Osteocyte (in vitro differentiated cells): ENCODE results near the gene ZNF334. TPM values are rescaled to one million over a fixed set of nuclear protein-coding genes. Genes with fewer than 3 reads are reported as not detected.

Source experiments
- DNase-seq: peaks from one replicate; pipeline ENCODE4 v3.0.0; 2021; ENCODE audit warnings: mixed read lengths; ENCODE audit not compliant: unreplicated experiment; ENCODE audit errors: extremely low spot score
- H3K27ac Mint-ChIP-seq: one replicate; pipeline ENCODE4 v1.8.0; 2021; ENCODE audit warnings: mild to moderate bottlenecking, mixed read lengths; ENCODE audit not compliant: unreplicated experiment
- H3K27me3 Mint-ChIP-seq: one replicate; pipeline ENCODE4 v1.8.0; 2021; ENCODE audit warnings: mixed read lengths; ENCODE audit not compliant: unreplicated experiment
- H3K36me3 Mint-ChIP-seq: one replicate; pipeline ENCODE4 v1.8.0; 2021; ENCODE audit warnings: mixed read lengths; ENCODE audit not compliant: unreplicated experiment
- H3K4me1 Mint-ChIP-seq: one replicate; pipeline ENCODE4 v1.8.0; 2021; ENCODE audit warnings: mixed read lengths; ENCODE audit not compliant: unreplicated experiment
- H3K4me3 Mint-ChIP-seq: one replicate; pipeline ENCODE4 v1.8.0; 2021; ENCODE audit warnings: mild to moderate bottlenecking, moderate library complexity, mixed read lengths; ENCODE audit not compliant: unreplicated experiment
- H3K9me3 Mint-ChIP-seq: one replicate; pipeline ENCODE4 v1.8.0; 2021; ENCODE audit warnings: mixed read lengths; ENCODE audit not compliant: unreplicated experiment
- CTCF ChIP-seq: fragments of 200-600 bp; sonication (generic); IDR thresholded peaks from 2 replicates; pipeline ENCODE4 v1.5.0; 2021; ENCODE audit warnings: antibody characterized with exemption, mild to moderate bottlenecking, moderate library complexity
- total RNA-seq: library from RNA; stranded (reverse); gene quantifications from 2 replicates; pipeline ENCODE4 v1.2.1, GENCODE V29; 2021

ZNF334 gene
- total RNA-seq, 1 donor from 2014 or later = 3.7 TPM

GRCh38 chr20:46541229-46541935, 28.0 kb upstream of the ZNF334 start:
- Mint-ChIP-seq H3K4me1 (no peaks in the 10 kb centered on the region), H3K9me3 (no peaks in the 10 kb centered on the region), H3K36me3 (no peaks in the 10 kb centered on the region), H3K27ac (no peak overlapping the region), H3K4me3 (no peak overlapping the region), H3K27me3 (no peaks in the 10 kb centered on the region)
- no peak for TF ChIP-seq CTCF
- DNase-seq = no peak

DNA sequence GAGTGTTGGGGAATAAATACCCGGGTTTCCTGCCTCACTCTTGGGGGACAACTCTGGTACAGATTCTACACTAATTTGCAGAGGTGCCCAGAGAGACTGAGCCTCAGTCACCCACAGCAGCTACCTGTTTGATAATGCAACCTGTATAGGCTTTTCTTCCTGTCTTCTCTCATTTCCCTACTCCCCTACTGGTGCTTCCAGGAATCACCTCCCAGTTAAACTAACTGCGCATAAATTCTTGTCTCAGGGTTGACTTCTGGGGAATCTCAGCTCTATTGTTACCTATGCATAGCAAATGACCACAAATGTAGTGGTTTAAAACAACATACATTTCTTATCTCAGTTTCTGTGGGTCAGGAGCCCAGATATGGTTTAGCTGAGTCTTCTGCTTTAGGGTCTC, 25.8 kb upstream of the ZNF334 start:
- no peak for DNase-seq
- no peak overlapping the region for H3K27ac Mint-ChIP-seq
- TF ChIP-seq CTCF = no peak

DNA sequence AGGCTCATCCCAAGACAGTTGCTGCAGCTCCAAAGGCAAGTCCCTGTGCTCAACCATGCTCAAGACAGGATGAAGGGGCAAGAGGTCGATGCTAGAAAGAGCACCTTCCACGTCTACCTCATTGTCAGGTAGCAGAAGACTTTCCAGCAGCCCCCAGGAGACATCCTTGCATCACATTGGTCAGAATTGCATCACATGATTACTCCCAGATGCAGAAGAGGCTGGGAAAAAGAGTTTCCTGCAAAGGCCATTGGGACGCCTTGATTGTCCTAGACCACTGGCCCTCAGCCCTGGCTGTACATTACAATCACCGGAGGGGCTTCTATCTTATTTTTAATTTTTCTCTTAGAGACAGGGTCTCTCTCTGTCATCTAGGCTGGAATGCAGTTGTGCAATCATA, 17.3 kb upstream of the ZNF334 start:
- H3K9me3 Mint-ChIP-seq = no peaks in the 10 kb centered on the region

More for the DNA sequence above, 25.8 kb upstream of the ZNF334 start:
- H3K4me1 Mint-ChIP-seq = no peaks in the 10 kb centered on the region
- peaks cover 1% of the 10 kb centered on the region for H3K27me3 Mint-ChIP-seq
- no peaks in the 10 kb centered on the region for H3K9me3 Mint-ChIP-seq
- H3K36me3 Mint-ChIP-seq = no peaks in the 10 kb centered on the region
- no peak overlapping the region for H3K4me3 Mint-ChIP-seq

DNA sequence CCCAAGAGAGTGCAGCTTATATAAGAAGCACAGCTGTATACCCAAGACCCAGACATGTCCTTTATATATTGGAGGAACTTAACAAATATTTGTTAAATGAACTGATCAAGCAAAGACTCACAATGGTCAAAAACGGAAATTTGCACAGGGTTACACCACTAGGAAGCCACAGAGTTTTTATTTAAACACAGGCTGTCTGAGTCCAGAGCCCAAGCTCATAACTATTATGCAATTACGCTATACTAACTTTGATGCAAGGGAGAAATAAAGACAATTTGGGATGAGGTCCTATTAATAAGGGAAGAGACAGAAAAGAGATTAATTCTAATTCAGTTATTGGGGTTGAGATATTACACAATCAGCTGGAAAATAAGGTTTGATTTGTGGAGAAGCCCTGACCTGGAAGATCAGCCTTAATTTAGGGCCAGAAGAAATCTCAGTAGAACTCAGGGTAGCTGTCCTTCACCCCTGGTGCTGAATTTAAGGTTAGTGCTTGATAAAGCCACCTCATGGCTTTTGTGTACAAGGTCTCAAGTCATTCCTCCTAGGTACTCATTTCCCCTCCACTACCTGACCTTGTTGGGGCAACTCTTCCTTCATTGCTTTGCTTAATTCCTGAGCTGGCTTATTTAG, 10.5 kb upstream of the ZNF334 start:
- DNase-seq = no peak
- peaks cover 27% of the 10 kb centered on the region for H3K27me3 Mint-ChIP-seq

More for the DNA sequence above, 17.3 kb upstream of the ZNF334 start:
- no peak overlapping the region for H3K4me3 Mint-ChIP-seq
- H3K27ac Mint-ChIP-seq = no peak overlapping the region
- H3K4me1 Mint-ChIP-seq = no peaks in the 10 kb centered on the region
- no peaks in the 10 kb centered on the region for H3K36me3 Mint-ChIP-seq
- peak; percentile 21 for DNase-seq
- peaks cover 18% of the 10 kb centered on the region for H3K27me3 Mint-ChIP-seq
- no peak for TF ChIP-seq CTCF

More for the DNA sequence above, 10.5 kb upstream of the ZNF334 start:
- Mint-ChIP-seq H3K9me3 (no peaks in the 10 kb centered on the region), H3K36me3 (no peaks in the 10 kb centered on the region), H3K4me3 (no peak overlapping the region), H3K4me1 (no peaks in the 10 kb centered on the region), H3K27ac (no peak overlapping the region)
- no peak for TF ChIP-seq CTCF
